ENCODE results near the gene MTMR11.
"Not testable (repeated sequence)": the region's sequence is repeated elsewhere in the genome, so short reads cannot be mapped to it uniquely, and the experiment has no call there.

The MTMR11 gene

GRCh38 chr1:149936170-149936991, at the start of gene MTMR11:
MTMR11 (minus strand) TSS chr1:149936879; CDS start chr1:149936647, 232 bp downstream.
- no peak for DNase-seq

- no peak for DNase-seq
Measured at GRCh38 chr1:149979972-149980540, 43.4 kb upstream of the MTMR11 start.

GRCh38 chr1:149979245-149979971, 42.7 kb upstream of the MTMR11 start:
- no peak for DNase-seq

- no peak for DNase-seq
Measured at GRCh38 chr1:149978547-149979023, 41.9 kb upstream of the MTMR11 start.

GRCh38 chr1:149977345-149977744, 40.7 kb upstream of the MTMR11 start:
- peak; percentile 87 for DNase-seq

GRCh38 chr1:149972547-149972946, 35.9 kb upstream of the MTMR11 start:
- DNase-seq: no peak

- DNase-seq: no peak
Measured at GRCh38 chr1:149967646-149968045, 31.0 kb upstream of the MTMR11 start.

GRCh38 chr1:149967041-149967440, 30.4 kb upstream of the MTMR11 start:
- DNase-seq: no peak

GRCh38 chr1:149966405-149966804, 29.7 kb upstream of the MTMR11 start:
- DNase-seq: no peak

GRCh38 chr1:149965440-149965839, 28.8 kb upstream of the MTMR11 start:
- DNase-seq: no peak

GRCh38 chr1:149963358-149963757, 26.7 kb upstream of the MTMR11 start:
- DNase-seq: no peak

GRCh38 chr1:149962736-149963135, 26.1 kb upstream of the MTMR11 start:
- no peak for DNase-seq

- DNase-seq: peak; percentile 79
Measured at GRCh38 chr1:149962039-149962647, 25.5 kb upstream of the MTMR11 start.

GRCh38 chr1:149957548-149957947, 20.9 kb upstream of the MTMR11 start:
- DNase-seq: not testable (repeated sequence)

- DNase-seq: no peak
Measured at GRCh38 chr1:149949911-149950310, 13.2 kb upstream of the MTMR11 start.

- DNase-seq: no peak
Measured at GRCh38 chr1:149945206-149945605, 8.5 kb upstream of the MTMR11 start.

GRCh38 chr1:149942885-149943284, 6.2 kb upstream of the MTMR11 start:
- DNase-seq: no peak

GRCh38 chr1:149942207-149942606, 5.5 kb upstream of the MTMR11 start:
- DNase-seq: no peak

GRCh38 chr1:149940427-149940826, 3.7 kb upstream of the MTMR11 start:
- DNase-seq: no peak

GRCh38 chr1:149938668-149939003, 2.0 kb upstream of the MTMR11 start:
- DNase-seq: not testable (repeated sequence)

- no peak for DNase-seq
Measured at GRCh38 chr1:149937759-149938158, 1.1 kb upstream of the MTMR11 start.

GRCh38 chr1:149936992-149937705, 470 bp upstream of the MTMR11 start:
- peak; percentile 14 for DNase-seq

GRCh38 chr1:149934356-149934755, 2.3 kb downstream of the MTMR11 start:
- no peak for DNase-seq

Measured in NCI-H2029 (cell line).